Left hindlimb (tissue), 1 donor: ENCODE data around the gene WFDC9.
"Not testable (repeated sequence)": the region's sequence is repeated elsewhere in the genome, so short reads cannot be mapped to it uniquely, and the experiment has no call there.

Experiments used
- DNase-seq: peaks from one replicate; pipeline ENCODE4 v3.0.0-alpha.2; 2018

Gene WFDC9

DNA sequence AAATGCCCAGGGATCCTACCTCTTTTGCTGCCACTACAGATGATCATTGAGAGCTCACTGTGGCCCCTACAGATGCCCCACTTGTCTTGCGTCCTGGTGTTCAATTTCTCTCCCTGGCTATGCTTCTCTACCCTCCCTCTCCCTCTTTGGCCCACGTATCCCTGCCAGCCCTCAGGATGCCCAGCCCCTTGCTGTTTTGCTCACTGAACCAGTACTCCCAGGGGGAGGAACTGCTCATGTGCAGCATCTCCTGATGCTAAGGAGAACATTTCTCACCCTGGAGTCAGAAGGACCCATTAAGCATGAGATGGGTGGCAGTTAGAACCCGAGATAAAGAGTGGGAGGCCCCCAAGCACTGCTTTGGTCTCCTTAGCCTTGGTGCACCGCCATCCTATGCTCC, at the start of gene WFDC9:
TSS of gene WFDC9 (minus strand) at position 101 of the 400 bp plus-strand sequence. CDS start 21,103 bp downstream, outside the sequence.
- no peak for DNase-seq

DNA sequence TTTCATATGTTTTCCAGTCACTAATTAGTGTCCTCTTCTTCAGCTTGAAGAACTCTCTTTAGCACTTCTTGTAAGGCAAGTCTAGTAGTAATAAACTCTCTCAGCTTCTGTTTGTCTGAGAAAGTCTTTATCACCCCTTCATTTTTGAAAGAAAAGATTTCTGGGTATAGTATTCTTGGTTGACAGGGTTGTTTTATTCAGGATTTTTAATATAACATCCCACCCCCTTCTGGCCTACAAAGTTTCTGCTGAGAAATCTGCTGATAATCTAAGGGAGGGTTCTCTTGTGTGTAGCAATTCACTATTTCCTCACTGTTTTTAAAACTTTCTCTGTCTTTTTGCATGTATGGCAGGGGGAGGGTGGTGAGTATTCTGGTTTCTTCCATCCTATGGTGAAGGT, 48.6 kb upstream of the WFDC9 start:
- no peak for DNase-seq

DNA sequence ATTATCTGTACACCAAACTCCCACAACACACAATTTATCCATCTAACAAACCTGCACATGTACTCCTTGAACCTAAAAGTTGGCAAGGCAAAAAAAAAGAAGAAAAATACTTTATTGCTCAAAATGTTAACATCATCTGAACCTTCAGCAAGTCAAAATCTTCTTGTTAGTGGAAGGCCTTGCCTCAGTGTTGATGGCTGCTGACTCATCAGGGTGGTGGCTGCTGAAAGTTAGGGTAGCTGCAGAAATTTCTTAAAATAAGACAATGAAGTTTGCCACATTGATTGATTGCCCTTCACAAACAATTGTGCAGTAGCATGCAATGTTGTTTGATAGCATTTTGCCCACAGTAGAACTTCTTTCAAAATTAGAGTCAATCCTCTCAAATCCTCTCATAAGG, 41.7 kb upstream of the WFDC9 start:
- no peak for DNase-seq

DNA sequence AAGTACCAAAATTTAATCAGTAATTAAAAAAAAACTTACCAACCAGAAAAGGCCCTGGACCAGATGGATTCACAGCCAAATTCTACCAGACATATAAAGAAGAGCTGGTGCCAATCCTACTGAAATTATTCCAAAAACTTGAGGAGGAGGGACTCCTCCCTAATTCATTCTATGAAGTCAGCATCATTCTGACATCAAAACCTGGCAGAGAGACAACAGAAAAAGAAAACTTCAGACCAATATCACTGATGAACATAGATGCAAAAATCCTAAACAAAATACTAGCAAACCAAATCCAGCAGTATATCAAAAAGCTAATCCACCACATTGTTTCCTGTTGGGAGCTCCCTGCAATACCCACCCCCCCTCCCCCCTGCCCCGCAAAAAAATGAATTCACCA, 39.1 kb upstream of the WFDC9 start, which contains the start of gene WFDC11:
TSS of gene WFDC11 (minus strand) at position 101 of the 400 bp plus-strand sequence. CDS start 19,639 bp downstream, outside the sequence.
- DNase-seq, result no peak

DNA sequence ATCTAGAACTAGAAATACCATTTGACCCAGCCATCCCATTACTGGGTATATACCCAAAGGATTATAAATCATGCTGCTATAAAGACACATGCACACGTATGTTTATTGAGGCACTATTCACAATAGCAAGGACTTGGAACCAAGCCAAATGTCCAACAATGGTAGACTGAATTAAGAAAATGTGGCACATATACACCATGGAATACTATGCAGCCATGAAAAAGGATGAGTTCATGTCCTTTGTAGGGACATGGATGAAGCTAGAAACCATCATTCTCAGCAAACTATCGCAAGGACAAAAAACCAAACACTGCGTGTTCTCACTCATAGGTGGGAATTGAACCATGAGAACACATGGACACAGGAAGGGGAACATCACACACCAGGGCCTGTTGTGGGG, 26.0 kb upstream of the WFDC9 start:
- not testable (repeated sequence) for DNase-seq

DNA sequence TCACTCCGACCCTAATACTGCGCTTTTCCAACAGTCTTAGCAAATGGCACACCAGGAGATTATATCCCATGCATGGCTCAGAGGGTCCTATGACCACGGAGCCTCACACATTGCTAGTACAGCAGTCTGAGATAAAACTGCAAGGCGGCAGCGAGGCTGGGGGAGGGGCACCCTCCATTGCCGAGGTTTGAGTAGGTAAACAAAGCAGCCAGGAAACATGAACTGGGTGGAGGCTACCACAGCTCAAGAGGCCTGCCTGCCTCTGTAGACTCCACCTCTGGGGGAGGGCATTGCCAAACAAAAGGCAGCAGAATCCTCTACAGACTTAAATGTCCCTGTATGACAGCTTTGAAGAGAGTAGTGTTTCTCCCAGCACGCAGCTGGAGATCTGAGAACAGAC, 20.6 kb upstream of the WFDC9 start:
- not testable (repeated sequence) for DNase-seq

DNA sequence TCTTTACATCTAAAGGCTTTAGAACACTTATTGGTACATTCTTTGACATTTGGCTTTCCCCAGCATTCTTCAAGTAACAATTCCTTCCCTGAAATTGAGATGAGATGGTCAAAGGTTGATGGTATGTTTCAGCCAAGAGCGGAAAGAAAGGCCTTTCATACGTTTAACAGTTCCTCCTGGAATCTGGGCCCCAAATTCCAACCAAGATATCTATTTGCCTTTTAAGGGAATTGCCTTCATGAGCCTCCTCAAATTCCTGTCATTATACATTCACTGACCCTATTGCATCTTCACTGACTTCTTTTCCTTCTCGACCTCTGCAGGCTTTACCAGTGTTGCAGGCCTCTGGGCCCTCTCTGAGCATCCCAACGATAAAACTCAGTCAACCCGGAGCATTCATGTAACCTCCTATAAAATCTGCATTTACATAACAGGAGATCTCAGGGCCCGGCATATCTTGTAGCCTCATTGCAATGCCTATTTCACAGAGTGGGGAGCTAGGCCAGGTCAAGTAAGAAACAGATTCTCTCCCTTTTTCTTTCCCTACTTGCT, 18.3 kb upstream of the WFDC9 start:
- no peak for DNase-seq

DNA sequence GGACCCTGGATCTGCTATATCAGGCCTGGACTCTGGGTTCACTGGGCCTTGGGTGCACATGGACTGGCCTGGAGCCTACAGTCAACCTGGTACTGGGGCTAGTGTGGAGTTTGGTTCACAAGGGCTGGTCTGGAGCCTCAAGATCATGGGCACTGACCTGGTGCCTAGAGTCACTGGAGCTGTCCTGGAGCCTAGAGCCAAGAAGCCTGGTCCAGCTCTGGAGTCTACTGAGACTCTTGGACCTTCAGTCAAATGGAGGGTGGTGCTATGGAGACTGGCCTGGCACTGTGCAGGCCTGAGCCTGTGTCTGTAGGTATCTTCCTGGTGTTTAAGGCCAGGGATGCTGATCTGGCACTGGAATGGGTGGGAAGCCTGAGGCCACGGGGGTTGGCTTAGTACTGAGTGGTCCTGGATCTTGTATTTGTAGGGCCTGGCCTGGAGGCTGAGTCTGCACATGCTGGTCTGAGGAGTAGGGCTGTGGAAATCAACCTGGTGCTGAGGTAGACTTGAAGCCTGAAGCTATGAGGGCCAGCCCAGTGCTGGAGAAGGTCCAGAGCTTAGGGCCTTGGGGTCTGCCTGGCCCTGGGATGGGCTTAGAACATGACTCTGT, 16.5 kb upstream of the WFDC9 start:
- DNase-seq, result no peak

DNA sequence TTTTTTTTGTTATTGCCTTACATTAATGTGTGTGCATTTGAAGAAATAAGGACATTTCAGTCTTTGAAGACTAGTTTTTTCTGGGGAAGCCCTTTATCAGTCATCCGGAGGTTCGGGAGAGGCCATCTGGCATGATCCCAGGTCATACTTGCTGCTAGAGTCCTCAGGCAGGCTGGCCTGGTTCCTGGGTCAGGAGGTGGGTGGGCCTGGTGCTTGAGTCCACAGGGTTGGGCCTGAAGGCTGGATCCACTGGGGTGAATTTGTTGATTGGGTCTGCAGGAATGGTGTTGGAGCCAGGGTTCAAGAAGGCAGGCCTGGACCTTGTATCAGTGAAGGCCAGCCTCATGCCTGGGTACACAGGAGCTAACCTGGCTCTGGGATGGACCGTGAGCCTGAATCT, 15.8 kb upstream of the WFDC9 start:
- DNase-seq, result no peak

DNA sequence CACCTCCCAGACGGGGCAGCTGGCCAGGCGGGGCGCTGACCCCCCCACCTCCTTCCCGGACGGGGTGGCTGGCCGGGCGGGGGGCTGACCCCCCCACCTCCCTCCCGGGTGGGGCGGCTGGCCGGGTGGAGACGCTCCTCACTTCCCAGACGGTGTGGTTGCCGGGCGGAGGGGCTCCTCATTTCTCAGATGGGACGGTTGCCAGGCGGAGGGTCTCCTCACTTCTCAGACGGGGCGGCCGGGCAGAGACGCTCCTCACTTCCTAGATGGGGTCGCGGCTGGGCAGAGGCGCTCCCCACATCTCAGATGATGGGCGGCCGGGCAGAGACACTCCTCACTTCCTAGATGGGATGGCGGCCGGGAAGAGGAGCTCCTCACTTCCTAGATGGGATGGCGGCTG, 14.8 kb upstream of the WFDC9 start:
- not testable (repeated sequence) for DNase-seq

DNA sequence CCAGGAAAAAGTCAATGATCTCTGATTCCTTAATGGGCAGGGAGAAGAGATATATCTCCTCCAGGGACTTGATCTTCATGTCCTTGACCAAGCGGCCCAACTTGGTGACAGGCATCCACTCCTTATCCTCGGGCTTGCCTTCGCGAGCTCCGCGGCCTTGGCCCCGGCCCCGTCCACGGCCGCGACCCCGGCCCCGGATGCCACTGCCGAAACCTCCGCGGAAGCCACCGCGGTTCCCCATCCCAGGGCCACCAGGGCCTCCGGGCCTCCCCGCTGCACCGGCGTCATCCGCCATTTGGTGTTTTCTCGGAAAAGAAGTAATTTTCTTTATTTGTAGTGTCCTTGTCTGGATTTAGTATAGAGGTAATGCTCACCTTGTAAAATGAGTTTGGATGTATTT, 10.0 kb upstream of the WFDC9 start:
- not testable (repeated sequence) for DNase-seq

DNA sequence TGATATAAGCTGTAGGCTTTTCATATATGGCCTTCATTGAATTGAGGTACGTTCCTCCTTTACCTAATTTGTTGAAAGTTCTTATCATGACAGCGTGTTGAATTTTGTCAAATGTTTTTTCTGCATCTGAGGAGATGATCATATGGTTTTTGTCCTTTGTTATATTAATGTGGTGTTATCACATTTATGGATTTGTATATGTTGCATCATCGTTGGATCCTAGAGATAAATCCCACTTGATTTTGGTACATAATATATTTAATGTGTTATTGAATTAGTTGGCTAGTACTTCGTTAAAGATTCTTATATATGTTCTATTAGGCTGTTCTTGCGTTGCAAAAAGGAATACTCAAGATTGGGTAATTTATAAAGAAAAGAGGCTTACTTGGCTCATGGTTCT, 8.6 kb upstream of the WFDC9 start:
- DNase-seq, result no peak

DNA sequence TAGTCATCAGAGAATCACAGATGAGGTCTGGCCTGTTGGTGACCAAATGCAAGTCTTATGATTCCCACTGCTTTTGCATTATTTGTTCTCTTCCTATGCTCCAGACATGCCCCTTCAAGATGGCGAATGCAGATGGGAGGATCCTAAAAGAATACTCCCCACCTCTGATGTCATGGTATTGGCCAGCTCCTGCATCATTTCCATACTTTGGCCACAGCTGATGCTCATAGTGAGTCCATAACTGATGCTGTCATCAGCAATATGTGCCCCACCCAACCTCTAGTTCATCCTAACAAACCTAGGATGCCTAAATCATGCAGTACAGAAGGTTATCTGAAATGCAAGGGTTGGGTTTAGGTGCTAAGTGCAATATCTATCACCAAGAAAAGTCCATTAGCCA, 5.4 kb upstream of the WFDC9 start:
- DNase-seq, result no peak

DNA sequence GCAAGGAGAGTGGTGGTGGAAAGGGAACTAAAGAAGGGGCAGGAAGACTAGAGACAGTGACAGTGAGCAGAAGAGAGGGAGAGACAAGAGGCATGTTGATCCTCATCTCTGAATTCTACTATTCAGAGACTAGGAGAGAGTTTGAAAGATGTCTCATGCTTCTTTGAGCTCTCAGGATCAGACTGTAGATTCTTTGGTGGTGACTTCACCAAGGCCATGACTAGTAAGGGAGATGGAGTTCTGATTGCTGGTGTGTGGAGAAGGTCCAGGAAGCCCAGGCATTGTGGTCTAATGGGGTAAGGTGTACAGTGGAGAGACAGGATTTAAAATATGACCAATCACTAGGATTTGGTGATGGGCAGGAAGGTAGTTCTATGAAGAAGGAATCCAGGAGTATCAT, 713 bp downstream of the WFDC9 start:
- DNase-seq, result no peak

DNA sequence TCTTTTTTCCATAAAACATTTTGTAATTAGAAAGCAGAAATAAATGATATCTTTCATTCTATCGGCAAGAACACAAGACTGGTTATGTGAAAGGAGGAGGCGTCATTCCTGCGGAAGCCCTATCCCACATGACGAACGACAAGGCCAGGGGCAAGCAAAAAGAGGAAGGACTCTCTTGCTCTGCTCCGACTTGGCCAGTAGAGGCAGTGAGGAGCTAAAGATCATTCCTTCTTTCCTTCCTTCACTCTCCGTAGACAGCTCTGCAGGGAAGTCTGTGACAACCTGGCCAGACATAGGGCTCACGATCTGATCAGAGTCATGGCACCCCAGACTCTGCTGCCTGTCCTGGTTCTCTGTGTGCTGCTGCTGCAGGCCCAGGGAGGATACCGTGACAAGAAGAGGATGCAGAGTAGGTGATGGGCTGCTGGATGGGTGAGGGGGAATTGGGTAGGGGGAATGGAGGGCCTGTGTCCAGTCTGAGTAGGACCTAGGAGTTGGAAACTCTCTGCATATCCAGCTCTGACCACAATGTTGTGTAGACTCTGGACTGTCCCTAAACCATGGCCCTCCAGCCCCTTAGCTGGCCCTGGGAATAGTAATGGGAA, 1.5 kb downstream of the WFDC9 start, which contains the start of gene WFDC10A:
TSS of gene WFDC10A (plus strand) at position 244 of the 605 bp plus-strand sequence. CDS start at position 319, 75 bp downstream.
- DNase-seq, result no peak

DNA sequence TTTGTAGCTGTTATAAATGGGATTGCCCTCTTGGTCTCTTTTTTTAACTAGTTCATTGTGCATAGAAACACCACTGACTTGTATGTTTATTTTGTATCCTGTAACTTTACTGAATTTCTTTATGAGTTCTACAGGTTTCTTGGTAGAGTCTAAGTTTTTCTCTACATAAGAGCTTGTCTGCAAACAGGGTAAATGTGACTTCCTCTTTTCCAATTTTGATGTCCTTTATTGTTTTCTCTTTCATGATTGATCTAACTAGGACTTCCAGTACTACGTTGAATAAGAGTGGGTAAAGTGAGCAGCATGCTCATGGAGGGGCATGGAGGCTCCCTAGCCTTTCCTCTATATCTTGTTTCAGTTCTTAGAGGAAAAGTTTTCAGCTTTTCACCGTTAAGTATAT, 4.5 kb downstream of the WFDC9 start:
- no peak for DNase-seq

DNA sequence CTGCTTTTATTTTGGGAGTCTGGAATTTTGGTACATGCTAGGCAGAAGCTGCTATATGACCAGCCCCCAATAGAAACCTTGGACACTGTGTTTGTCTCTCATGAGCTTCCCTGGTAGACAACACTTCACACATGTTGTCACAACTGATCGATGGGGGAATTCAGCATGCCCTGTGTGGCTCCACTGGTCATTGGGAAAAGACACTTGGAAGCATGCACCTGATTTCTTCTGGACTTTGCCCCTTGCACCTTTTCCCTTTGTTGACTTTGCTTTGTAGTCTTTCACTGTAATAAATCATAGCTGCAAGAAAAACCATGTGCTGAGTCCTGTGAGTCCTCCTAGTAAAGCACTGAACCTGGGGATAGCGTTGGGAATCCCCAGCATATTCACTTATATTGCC, 9.5 kb downstream of the WFDC9 start:
- DNase-seq, result no peak

DNA sequence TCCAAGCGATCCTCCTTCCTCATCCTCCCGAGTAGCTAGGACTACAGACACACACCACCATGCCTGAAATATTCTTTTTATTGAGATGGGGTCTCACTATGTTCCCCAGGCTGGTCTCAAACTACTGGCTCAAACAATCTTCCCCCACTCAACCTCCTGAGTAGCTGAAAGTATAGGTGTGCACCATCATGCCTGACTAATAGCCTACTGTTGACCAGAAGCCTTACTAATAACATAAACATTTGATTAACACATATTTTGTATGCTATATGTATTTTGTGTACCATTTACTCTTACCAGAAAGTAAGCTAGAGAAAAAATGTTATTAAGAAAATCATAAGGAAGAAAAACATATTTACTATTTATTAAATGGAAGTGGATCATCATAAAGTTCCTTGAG, 13.5 kb downstream of the WFDC9 start:
- DNase-seq, result no peak

DNA sequence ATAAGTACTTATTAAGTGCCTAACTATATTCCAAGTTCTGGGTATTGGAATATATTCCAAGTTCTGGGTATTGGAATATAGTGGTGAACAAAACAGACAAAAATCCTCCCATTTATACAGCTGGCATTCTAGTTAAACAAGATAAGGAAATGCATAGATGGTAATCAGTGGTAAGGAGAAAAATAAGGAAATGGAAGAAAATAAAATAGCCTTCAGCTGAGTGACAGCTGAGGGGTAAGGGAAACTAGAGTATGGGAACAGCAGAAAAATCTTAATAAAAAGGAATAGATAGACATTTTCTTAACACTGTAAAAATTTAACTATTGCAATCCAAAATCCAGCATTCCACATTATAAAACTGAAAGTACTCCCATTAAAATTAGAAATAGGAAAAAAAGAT, 18.8 kb downstream of the WFDC9 start:
- DNase-seq, result no peak

DNA sequence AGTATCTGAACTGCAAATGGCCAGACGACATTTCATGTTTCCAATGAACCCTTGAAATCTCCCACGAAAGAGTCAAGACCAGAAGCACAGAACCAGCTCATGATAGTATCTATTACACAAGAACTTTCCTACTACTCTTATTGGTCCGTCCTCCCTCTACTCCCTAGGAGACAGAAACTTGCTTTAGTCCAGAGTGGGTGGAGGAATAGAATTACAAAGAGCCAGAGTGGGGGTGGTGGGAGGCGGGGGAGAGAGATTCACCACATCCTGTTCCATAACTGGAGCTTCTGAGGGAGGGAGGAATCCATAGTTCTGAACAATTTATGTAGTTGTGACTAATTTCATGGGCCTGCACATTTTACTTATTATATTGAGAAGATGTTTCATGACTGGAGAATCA, 20.0 kb downstream of the WFDC9 start:
- no peak for DNase-seq

DNA sequence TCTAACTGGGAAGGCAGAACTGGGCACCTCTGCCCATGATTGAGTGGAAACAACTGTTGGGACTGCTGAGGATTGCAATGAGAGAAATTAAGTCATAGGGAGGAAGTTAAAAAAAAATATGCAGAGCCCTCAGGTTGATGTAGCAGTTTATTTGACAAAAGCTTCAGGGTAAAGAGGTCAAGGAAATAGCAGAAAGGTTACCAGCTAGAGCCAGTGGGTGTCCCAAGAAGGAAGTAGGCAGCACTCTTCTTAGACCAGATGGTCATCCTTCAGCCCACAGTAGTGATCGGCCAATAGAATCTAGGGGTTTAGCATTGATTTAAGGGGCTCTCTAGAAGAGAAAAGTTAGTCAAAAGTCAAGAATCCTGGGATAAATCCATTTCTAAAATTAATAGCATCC, 23.3 kb downstream of the WFDC9 start:
- DNase-seq, result no peak

DNA sequence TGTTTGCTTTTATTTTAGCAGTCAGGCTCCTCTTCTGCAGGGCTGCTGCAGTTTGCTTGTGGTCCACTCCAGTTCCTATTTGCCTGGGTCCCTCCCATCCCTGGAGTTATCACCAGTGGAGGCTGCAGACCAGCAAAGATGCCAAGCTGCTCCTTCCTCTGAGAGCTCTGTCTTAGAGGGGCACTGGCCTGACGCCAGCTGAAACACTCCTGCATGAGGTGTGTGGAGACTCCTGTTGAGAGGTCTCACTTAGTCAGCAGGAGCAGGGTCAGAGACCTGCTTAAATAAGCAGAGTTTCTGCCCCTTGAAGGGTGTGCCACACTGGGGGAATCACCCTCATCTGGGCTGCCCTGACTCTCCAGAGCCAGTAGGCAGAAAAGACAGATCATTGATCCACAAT, 35.8 kb downstream of the WFDC9 start:
- no peak for DNase-seq

DNA sequence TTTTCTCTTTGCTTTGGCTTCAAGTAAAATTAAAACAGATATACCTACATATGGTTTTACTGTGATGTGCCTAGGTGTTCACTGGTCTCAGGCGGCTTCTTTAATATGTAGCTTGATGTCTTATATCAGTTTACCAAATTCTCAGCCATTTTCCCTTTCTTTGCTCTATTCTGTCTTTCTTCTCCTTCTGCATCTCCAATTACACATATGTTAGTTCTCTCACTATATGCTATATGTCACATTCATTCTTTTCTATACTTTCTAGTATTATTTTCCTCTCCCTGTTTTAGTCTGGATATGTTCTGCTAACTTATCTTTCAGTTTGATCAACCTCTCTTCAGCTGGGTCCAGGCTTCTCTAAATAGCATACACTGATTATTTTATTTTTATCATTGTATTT, 37.6 kb downstream of the WFDC9 start:
- no peak for DNase-seq

DNA sequence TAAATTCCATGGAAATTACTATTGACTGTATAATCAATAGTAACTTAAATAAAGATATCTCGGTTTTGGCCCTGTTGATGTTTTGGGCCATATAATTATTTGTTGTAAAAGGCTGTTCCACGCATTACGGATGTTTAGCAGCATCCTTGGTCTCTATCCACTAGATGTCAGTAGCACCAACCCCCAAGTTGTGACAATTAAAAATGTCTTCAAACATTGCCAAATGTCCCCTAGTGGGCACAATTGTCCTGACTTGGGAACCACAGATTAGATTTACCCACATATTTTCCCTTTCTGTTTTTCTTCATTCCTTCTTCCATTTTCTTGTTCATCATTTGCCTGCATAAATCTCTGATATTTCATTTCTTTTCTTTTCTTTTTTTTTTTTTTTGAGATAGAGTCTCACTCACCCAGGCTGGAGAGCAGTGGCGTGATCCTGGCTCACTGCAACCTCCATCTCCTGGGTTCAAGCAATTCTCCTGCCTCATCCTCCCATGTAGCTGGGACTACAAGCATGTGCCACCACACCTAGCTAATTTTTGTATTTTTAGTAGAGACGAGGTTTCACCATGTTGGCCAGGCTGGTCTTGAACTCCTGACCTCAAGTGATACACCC, 38.4 kb downstream of the WFDC9 start:
- DNase-seq, result no peak
